Mucosa of stomach (tissue), 1 donor: ENCODE results near the gene LOXL1.

Experiments
- H3K27me3 ChIP-seq: one replicate; pipeline ENCODE4 v1.7.0; 2013; ENCODE audit warnings: mild to moderate bottlenecking, low read length; ENCODE audit not compliant: control insufficient read depth, insufficient read depth
- H3K36me3 ChIP-seq: one replicate; pipeline ENCODE4 v1.7.0; 2013; ENCODE audit warnings: low read length; ENCODE audit not compliant: control insufficient read depth, insufficient read depth
- H3K4me1 ChIP-seq: one replicate; pipeline ENCODE4 v1.7.0; 2013; ENCODE audit warnings: mild to moderate bottlenecking, low read length; ENCODE audit not compliant: control insufficient read depth, insufficient read depth
- H3K4me3 ChIP-seq: one replicate; pipeline ENCODE4 v1.7.0; 2013; ENCODE audit warnings: low read length
- H3K9ac ChIP-seq: one replicate; pipeline ENCODE4 v1.7.0; 2013; ENCODE audit warnings: mild to moderate bottlenecking, low read length, moderate library complexity
- H3K9me3 ChIP-seq: one replicate; pipeline ENCODE4 v1.7.0; 2013; ENCODE audit warnings: mild to moderate bottlenecking, low read length, moderate library complexity; ENCODE audit not compliant: control insufficient read depth
- donor health status: Pancreatic carcinoma.

The LOXL1 gene

DNA sequence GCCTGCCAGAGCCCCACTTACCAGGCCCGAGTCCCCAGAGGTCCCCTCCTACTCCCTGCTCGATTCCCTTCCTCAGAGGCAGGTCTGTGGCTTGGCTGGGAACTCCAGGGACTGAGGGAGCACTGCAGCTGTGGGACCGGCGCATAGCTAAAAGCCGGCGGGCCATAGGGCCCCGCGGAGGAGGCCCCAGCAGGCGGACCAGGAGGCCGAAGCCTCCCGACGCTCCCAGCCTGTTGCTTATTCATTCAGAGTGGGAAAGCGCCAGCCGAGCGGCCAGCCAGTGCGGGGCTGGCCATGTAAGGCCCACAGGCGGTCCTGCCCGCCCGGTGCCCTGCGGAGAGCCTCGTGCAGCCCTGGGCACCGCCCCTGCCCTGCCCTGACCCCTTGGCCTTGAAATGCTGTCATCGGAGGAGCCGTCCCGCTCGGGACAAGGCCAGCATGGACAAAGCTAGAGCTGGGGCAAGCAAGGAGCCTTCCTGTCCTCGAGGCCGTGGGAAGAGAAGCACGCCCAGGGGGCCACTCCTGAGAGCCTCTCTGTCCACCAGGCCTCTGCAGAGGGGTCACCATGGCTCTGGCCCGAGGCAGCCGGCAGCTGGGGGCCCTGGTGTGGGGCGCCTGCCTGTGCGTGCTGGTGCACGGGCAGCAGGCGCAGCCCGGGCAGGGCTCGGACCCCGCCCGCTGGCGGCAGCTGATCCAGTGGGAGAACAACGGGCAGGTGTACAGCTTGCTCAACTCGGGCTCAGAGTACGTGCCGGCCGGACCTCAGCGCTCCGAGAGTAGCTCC is at the start of gene LOXL1:
TSS of gene LOXL1 (plus strand) at position 244 of the 784 bp plus-strand sequence. CDS start at position 566, 322 bp downstream.
- Histone ChIP-seq H3K4me1 (peaks cover 71% of the 10 kb centered on the region), H3K36me3 (no peaks in the 10 kb centered on the region), H3K9ac (peak within 1 kb of the TSS; percentile 32), H3K9me3 (no peaks in the 10 kb centered on the region), H3K27me3 (no peaks in the 10 kb centered on the region), H3K4me3 (peak within 1 kb of the TSS; percentile 5)

DNA sequence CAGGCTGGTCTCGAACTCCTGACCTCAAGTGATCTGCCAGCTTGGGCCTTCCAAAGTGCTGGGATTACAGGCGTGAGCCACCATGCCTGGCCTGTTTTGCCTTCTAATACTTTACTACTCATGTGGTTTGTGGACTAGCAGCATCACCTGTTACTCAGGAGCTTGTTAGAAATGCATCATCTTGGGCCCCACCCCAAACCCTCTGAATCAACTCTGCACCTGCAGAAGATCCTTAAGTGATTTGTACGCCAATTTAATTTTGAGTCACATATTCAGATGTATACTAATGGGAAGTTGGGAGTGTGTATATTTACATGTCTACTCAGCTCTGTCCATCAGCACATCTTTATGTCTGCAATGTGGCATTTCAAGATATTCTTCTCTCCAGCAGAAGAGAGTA is 46.8 kb upstream of the LOXL1 start:
- Histone ChIP-seq H3K9ac (no peak overlapping the region), H3K4me3 (no peak overlapping the region), H3K36me3 (no peaks in the 10 kb centered on the region), H3K4me1 (no peaks in the 10 kb centered on the region), H3K9me3 (no peaks in the 10 kb centered on the region), H3K27me3 (no peaks in the 10 kb centered on the region)

GRCh38 chr15:73881579-73882320 is 44.5 kb upstream of the LOXL1 start:
- Histone ChIP-seq H3K27me3 (no peaks in the 10 kb centered on the region), H3K4me3 (no peak overlapping the region), H3K9me3 (no peaks in the 10 kb centered on the region), H3K36me3 (no peaks in the 10 kb centered on the region), H3K9ac (no peak overlapping the region), H3K4me1 (no peaks in the 10 kb centered on the region)

DNA sequence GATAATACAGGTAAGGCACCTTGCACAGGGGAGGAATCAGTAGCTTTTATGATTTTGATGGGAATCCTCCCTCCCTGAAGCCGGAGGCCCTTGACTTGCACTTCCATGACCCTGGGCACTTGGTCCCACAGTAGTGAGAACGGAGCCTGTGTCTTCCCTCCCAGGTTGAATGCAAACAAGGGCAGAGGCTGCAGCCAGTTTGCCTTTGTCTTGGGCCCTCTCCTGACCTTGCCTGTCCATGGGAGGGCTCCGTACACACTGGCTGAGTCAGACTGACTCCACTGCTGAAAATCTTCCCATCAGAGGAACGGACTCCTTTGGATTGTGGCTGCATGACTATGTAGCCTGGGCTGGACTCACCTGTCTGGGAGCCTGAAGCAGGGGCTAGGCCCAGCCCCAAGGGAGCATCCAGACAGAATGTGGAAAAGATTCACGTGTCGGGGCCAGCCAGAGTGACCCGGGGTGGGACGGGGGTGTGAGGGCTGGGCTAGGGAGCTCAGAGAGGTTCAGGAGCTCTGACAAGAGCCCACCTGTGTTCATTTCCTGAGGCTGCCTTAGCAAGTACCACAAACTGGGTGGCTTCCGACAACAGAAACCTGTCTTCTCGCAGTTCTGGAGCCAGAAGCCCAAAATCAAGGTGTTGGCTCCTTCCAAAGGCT is 43.4 kb upstream of the LOXL1 start:
- Histone ChIP-seq H3K27me3 (no peaks in the 10 kb centered on the region), H3K36me3 (no peaks in the 10 kb centered on the region), H3K9me3 (no peaks in the 10 kb centered on the region), H3K4me1 (no peaks in the 10 kb centered on the region), H3K9ac (no peak overlapping the region), H3K4me3 (no peak overlapping the region)

DNA sequence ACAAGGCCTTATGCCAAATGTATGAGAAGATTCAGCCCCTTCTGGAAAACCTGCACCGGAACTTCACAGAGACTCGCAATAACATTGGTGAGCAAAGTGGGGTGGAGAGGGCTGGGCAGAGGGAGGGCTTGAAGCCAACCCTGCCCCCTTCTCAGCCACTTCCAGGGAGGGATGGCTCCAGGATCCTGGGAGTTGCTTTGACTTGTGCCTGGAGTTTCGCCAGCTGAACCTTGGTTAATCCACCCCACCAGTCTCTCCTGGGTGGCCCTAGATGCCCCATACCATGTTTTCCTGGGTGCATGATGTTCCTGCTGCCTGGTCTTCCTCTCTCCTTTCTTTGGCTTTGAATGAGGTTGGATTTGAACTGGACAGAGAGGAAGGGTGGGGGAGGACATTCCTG is 42.1 kb upstream of the LOXL1 start:
- H3K9ac ChIP-seq, result no peak overlapping the region
- H3K4me1 ChIP-seq, result no peaks in the 10 kb centered on the region
- H3K9me3 ChIP-seq, result no peaks in the 10 kb centered on the region
- no peak overlapping the region for H3K4me3 ChIP-seq
- no peaks in the 10 kb centered on the region for H3K36me3 ChIP-seq
- no peaks in the 10 kb centered on the region for H3K27me3 ChIP-seq

GRCh38 chr15:73885954-73886700 is 40.1 kb upstream of the LOXL1 start:
- Histone ChIP-seq H3K36me3 (no peaks in the 10 kb centered on the region), H3K9ac (no peak overlapping the region), H3K4me1 (no peaks in the 10 kb centered on the region), H3K27me3 (no peaks in the 10 kb centered on the region), H3K4me3 (no peak overlapping the region), H3K9me3 (no peaks in the 10 kb centered on the region)

GRCh38 chr15:73886717-73887345 is 39.4 kb upstream of the LOXL1 start:
- no peak overlapping the region for H3K9ac ChIP-seq
- H3K9me3 ChIP-seq, result no peaks in the 10 kb centered on the region
- H3K4me1 ChIP-seq, result no peaks in the 10 kb centered on the region
- no peaks in the 10 kb centered on the region for H3K36me3 ChIP-seq
- no peak overlapping the region for H3K4me3 ChIP-seq
- no peaks in the 10 kb centered on the region for H3K27me3 ChIP-seq

- no peak overlapping the region for H3K4me3 ChIP-seq
- no peak overlapping the region for H3K9ac ChIP-seq
- no peaks in the 10 kb centered on the region for H3K4me1 ChIP-seq
- no peaks in the 10 kb centered on the region for H3K36me3 ChIP-seq
- H3K9me3 ChIP-seq, result no peaks in the 10 kb centered on the region
- H3K27me3 ChIP-seq, result no peaks in the 10 kb centered on the region
Observed at GRCh38 chr15:73887481-73887880, 38.8 kb upstream of the LOXL1 start.

DNA sequence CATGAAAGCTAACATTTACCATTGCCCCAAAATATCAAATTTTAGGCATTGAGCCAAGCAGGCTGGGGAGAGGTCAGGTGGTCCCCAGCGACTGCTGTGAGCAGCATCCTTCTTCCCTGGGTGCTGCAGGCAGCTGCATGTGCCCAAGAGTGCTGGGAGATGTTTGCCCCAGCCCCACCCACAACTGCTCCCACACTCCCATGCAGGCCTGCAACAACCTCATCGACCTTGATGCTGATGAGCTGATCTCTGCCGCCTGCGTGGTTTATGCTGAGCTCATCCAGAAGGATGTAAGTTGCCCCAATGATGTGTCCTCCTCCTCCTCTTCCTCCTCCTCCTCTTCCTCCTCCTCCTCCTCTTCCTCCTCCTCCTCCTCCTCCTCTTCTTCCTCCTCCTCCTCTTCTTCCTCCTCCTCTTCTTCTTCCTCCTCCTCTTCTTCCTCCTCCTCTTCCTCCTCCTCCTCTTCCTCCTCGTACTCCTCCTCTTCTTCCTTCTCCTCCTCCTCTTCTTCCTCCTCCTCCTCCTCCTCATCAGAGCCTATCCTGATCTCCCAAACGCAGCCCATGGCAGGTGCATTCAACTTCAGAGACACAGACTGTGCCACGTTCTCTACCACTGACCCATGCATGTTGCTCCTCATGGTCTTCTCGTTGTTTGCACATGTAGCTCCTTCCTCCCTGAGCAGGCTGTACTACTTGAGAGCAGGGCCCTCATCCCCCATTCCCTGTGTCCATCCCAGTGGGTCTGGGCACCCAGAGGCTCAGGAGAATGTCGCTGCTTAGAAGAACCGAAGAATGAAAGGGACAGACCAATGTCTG is 37.8 kb upstream of the LOXL1 start:
- Histone ChIP-seq H3K9me3 (no peaks in the 10 kb centered on the region), H3K27me3 (no peaks in the 10 kb centered on the region), H3K4me3 (no peak overlapping the region), H3K4me1 (no peaks in the 10 kb centered on the region), H3K36me3 (no peaks in the 10 kb centered on the region), H3K9ac (no peak overlapping the region)

DNA sequence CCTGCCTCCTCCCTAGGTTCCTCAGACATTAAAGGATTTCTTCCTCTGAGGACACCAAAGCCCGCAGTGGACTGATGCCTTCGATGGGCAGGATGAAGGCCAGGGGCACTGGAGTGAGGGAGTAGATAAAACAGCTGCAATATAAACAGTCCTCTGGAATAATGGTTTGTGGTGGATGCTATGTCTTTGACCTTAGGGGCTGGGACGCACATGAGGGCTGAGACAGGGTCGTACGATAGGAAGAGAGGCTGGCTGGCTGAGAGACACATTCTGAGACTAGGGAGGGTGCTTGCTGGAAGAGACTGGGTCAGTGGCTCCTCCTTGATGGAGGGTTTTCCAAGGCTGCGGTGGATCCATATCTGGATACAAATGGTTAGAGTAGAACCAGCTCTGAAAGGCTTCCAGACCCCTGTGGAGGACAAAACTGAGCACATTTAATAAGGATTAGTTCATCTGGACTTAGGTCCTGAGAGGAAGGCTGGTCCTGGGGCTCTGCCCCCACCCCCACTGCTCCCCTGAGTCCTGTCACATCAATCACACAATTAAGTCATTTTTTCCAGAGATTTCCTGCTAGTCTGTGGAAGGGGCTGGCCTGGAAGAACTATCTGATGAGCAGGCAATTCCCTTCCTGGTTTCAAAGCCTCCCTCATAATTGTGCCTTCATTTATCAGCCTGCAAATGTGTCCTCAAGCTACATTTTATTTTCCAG is 37.1 kb upstream of the LOXL1 start:
- H3K9ac ChIP-seq, result no peak overlapping the region
- H3K9me3 ChIP-seq, result no peaks in the 10 kb centered on the region
- H3K4me1 ChIP-seq, result no peaks in the 10 kb centered on the region

More for the DNA sequence above, 37.1 kb upstream of the LOXL1 start:
- Histone ChIP-seq H3K36me3 (no peaks in the 10 kb centered on the region), H3K27me3 (peaks cover 1% of the 10 kb centered on the region), H3K4me3 (no peak overlapping the region)
